Natural killer cell treated with Interleukin-12 subunit alpha and Interleukin-12 subunit beta and Interleukin-15 and Interleukin-18, amount 100 ng/mL, for 72 hours (primary cell): Measurements from ENCODE around the gene PCYOX1L. TPM values are rescaled to one million over a fixed set of nuclear protein-coding genes. Genes with fewer than 3 reads are reported as not detected.
A peak's percentile ranks its signal among the peaks of the same experiment; 100 is the strongest.

Experiments used
- ATAC-seq, 2 donors: fragments of 150-1000 bp; cut with Tn5 transposase in 1 of 2; sonication (Bioruptor Pico), chemical (Tn5 transposase) in 1 of 2; 2 replicates each; pipeline ENCODE4 v1.10.0; 2021
- DNase-seq: peaks from one replicate; pipeline ENCODE4 v3.0.0; 2022; ENCODE audit warnings: low spot score
- H3K27ac Mint-ChIP-seq, 2 donors: 1 replicate in 1 of 2; 2 replicates in 1 of 2; pipeline ENCODE4 v1.8.0; 2022; ENCODE audit warnings: mixed read lengths in 2 of 2, mild to moderate bottlenecking in 1 of 2, moderate library complexity in 1 of 2
- H3K27me3 Mint-ChIP-seq, 2 donors: 1 replicate in 1 of 2; 2 replicates in 1 of 2; pipeline ENCODE4 v1.8.0; 2022; ENCODE audit warnings: mixed read lengths in 2 of 2
- H3K36me3 Mint-ChIP-seq: one replicate; pipeline ENCODE4 v1.8.0; 2022; ENCODE audit warnings: mixed read lengths
- H3K4me1 Mint-ChIP-seq, 2 donors: 1 replicate in 1 of 2; 2 replicates in 1 of 2; pipeline ENCODE4 v1.8.0; 2022; ENCODE audit warnings: low read depth in 2 of 2, mixed read lengths in 2 of 2, mild to moderate bottlenecking in 1 of 2
- H3K4me3 Mint-ChIP-seq: one replicate; pipeline ENCODE4 v1.8.0; 2022; ENCODE audit warnings: mixed read lengths
- H3K9me3 Mint-ChIP-seq: 2 replicates; pipeline ENCODE4 v1.8.0; 2022; ENCODE audit warnings: mixed read lengths
- total RNA-seq, 2 donors: library from RNA; stranded (reverse); gene quantifications; one replicate each; pipeline ENCODE4 v1.2.3, GENCODE V29; 2022

PCYOX1L gene
- total RNA-seq, 2 donors from 2014 or later = 13.1 to 31.6 TPM

- Mint-ChIP-seq H3K9me3 (no peaks in the 10 kb centered on the region), H3K27me3 (no peaks in the 10 kb centered on the region), H3K27ac (no peak overlapping the region), H3K4me3 (no peak overlapping the region), H3K4me1 (no peaks in the 10 kb centered on the region), H3K36me3 (no peaks in the 10 kb centered on the region)
- no peak for DNase-seq
- ATAC-seq = no peak
These were observed 34.1 kb upstream of the PCYOX1L start for GRCh38 chr5:149323621-149324205.

DNA sequence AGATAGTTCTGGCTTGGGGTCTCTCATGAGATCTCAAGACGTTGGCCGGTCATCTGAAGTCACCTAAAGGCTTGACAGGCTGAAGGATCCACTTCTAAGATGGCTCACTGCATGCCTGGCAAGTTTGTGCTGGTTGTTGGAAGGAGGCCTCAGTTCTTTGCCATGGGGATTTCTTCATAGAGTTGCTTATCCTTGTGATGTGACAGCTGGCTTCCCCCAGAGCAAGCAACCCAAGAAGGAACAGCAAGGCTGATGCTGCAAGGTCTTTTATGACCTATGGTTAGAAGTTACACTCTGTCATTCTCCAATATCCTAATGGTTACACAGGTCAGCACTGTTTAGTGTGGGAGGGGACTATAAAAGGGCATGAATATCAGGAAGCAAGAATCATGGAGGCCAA lies 33.2 kb upstream of the PCYOX1L start:
- ATAC-seq (no peak), DNase-seq (no peak)
- H3K9me3 Mint-ChIP-seq = no peaks in the 10 kb centered on the region
- H3K27me3 Mint-ChIP-seq = no peaks in the 10 kb centered on the region
- H3K4me3 Mint-ChIP-seq = no peak overlapping the region
- no peak overlapping the region for H3K27ac Mint-ChIP-seq
- H3K4me1 Mint-ChIP-seq = no peaks in the 10 kb centered on the region
- H3K36me3 Mint-ChIP-seq = no peaks in the 10 kb centered on the region

DNA sequence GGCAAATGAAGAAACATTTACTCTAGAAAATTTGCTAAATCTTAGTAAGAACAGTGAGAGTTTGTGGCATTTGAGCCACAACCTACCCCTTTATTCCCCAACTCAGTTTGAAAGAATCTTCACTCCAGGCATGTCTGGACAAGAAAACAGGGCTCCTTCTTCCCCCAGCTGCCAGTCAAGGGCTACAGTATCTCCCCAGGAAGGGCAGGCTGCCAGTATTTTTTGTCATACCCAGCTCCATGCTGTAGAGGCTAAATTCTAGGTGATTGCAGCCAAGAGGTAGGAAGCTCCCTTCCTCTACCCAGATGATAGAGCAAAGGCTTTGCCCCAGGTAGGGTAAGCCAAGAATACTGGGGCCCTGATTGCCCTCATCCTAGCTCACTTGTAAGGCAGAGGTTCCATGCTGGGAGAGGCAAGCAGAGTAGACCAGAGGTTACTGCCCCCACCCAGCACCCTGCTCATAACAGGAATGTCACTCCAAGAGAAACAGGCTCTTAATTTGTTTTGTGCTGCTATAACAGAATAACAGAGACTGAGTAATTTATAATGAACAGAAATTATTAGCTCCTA lies 32.6 kb upstream of the PCYOX1L start:
- Mint-ChIP-seq H3K4me3 (no peak overlapping the region), H3K27me3 (no peaks in the 10 kb centered on the region)
- ATAC-seq = no peak

GRCh38 chr5:149325894-149326293 lies 32.0 kb upstream of the PCYOX1L start:
- Mint-ChIP-seq H3K36me3 (no peaks in the 10 kb centered on the region), H3K4me3 (no peak overlapping the region), H3K27ac (no peak overlapping the region), H3K4me1 (no peaks in the 10 kb centered on the region), H3K9me3 (no peaks in the 10 kb centered on the region), H3K27me3 (no peaks in the 10 kb centered on the region)
- DNase-seq (no peak), ATAC-seq (no peak)

More for the DNA sequence above, 32.6 kb upstream of the PCYOX1L start:
- Mint-ChIP-seq H3K27ac (no peak overlapping the region), H3K4me1 (no peaks in the 10 kb centered on the region), H3K9me3 (no peaks in the 10 kb centered on the region), H3K36me3 (no peaks in the 10 kb centered on the region)
- no peak for DNase-seq

GRCh38 chr5:149326611-149327010 lies 31.2 kb upstream of the PCYOX1L start:
- H3K27ac Mint-ChIP-seq = no peak overlapping the region
- no peaks in the 10 kb centered on the region for H3K4me1 Mint-ChIP-seq
- ATAC-seq = no peak
- H3K36me3 Mint-ChIP-seq = no peaks in the 10 kb centered on the region
- H3K9me3 Mint-ChIP-seq = no peaks in the 10 kb centered on the region
- no peak overlapping the region for H3K4me3 Mint-ChIP-seq
- DNase-seq = no peak
- H3K27me3 Mint-ChIP-seq = no peaks in the 10 kb centered on the region

DNA sequence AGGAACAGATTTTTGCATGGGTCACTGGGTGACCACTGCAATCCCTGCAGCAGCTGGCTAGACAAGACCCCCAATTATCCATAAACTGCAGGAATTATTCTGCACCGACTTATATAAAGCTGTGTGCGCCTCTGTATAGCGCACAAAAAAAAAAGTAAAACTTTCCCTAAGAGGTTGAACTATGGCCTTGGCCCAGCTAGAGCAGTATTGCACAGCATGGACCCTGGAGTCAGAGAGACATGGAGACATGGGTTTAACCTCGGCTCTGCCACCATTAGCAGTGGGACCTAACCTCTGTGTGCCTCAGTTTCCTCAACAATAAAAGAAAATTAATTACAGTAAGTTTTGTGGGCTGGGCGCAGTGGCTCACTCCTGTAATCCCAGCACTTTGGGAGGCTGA lies 29.7 kb upstream of the PCYOX1L start:
- Mint-ChIP-seq H3K4me1 (no peaks in the 10 kb centered on the region), H3K36me3 (no peaks in the 10 kb centered on the region), H3K27me3 (no peaks in the 10 kb centered on the region), H3K27ac (no peak overlapping the region), H3K9me3 (no peaks in the 10 kb centered on the region), H3K4me3 (no peak overlapping the region)
- DNase-seq = no peak
- ATAC-seq = no peak

DNA sequence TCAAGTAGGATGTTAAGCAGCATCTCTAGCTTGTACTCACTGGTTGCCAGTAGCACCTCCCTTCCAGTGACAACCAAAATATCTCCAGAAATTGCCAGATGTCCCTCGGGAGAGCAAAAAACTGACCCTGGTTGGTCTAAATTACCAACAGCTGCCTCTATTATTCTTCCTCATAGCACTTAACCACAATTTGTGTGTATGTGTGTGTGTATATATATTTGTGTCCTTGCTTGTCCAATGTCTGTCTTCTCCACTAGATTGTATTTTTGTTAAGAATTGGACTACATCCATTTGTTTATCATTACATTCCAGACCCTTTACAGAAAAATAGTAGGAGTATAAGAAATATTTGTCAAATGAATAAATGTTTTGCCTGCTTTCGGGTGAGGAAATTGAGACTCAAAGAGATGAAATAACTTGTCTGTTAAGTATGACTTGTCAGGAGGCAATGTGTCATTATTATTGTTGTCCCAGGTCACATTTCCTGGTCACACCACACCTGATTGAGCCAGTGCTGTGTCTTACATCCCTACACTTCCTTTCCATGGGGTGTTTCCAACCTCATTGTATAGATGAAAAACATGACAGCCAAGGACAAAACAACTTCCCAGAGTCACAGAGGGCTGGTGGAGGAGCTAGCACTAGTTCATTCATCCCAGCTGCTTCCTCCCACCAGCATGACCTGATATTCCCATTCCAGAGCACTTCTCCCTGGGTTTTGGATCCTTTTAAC lies 24.0 kb upstream of the PCYOX1L start:
- no peak for ATAC-seq
- Mint-ChIP-seq H3K4me3 (no peak overlapping the region), H3K9me3 (no peaks in the 10 kb centered on the region), H3K27me3 (peaks cover 2 to 6% of the 10 kb centered on the region in 2 donors), H3K27ac (no peak overlapping the region), H3K36me3 (no peaks in the 10 kb centered on the region), H3K4me1 (no peaks in the 10 kb centered on the region)
- DNase-seq = no peak

GRCh38 chr5:149337736-149338135 lies 20.1 kb upstream of the PCYOX1L start:
- Mint-ChIP-seq H3K27me3 (peaks cover 2 to 7% of the 10 kb centered on the region in 2 donors), H3K4me1 (no peaks in the 10 kb centered on the region), H3K27ac (no peak overlapping the region), H3K36me3 (no peaks in the 10 kb centered on the region), H3K9me3 (no peaks in the 10 kb centered on the region), H3K4me3 (no peak overlapping the region)
- DNase-seq = no peak
- ATAC-seq = no peak

- DNase-seq = no peak
- no peak for ATAC-seq
- peaks cover 2 to 7% of the 10 kb centered on the region in 2 donors for H3K27me3 Mint-ChIP-seq
- no peak overlapping the region for H3K27ac Mint-ChIP-seq
- H3K4me1 Mint-ChIP-seq = no peaks in the 10 kb centered on the region
- no peak overlapping the region for H3K4me3 Mint-ChIP-seq
- H3K9me3 Mint-ChIP-seq = no peaks in the 10 kb centered on the region
- no peaks in the 10 kb centered on the region for H3K36me3 Mint-ChIP-seq
These were observed 19.5 kb upstream of the PCYOX1L start for GRCh38 chr5:149338364-149338763.

- Mint-ChIP-seq H3K4me1 (peaks cover 15 to 19% of the 10 kb centered on the region in 2 donors), H3K27me3 (peaks cover 2 to 7% of the 10 kb centered on the region in 2 donors), H3K27ac (no peak overlapping the region), H3K36me3 (peaks cover under 1% of the 10 kb centered on the region), H3K9me3 (no peaks in the 10 kb centered on the region), H3K4me3 (no peak overlapping the region)
- ATAC-seq (no peak), DNase-seq (no peak)
These were observed 16.9 kb upstream of the PCYOX1L start for GRCh38 chr5:149340920-149341319.

DNA sequence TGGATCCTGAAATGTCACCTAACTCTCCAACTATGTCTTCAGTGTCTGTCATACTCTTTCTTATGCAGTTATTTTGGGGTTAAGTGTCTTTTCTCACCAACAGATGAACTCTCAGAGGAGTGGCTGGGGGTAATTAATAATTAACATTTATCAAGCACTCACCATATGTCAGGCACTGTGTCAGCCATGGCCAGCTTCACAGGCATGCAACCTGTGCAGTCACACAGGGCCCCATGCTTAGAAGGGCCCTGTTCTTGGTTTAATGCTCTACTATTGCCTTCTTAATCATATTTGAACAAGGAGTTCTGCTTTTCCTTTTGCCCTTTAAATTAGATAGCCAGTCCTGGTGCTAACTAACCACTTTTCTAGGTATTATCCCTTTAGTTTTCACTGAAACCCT lies 16.0 kb upstream of the PCYOX1L start:
- no peak for DNase-seq
- Mint-ChIP-seq H3K9me3 (no peaks in the 10 kb centered on the region), H3K36me3 (peaks cover 4% of the 10 kb centered on the region), H3K27me3 (peaks cover 2 to 7% of the 10 kb centered on the region in 2 donors), H3K27ac (no peak overlapping the region), H3K4me1 (peaks cover 20 to 24% of the 10 kb centered on the region in 2 donors), H3K4me3 (no peak overlapping the region)
- no peak for ATAC-seq

DNA sequence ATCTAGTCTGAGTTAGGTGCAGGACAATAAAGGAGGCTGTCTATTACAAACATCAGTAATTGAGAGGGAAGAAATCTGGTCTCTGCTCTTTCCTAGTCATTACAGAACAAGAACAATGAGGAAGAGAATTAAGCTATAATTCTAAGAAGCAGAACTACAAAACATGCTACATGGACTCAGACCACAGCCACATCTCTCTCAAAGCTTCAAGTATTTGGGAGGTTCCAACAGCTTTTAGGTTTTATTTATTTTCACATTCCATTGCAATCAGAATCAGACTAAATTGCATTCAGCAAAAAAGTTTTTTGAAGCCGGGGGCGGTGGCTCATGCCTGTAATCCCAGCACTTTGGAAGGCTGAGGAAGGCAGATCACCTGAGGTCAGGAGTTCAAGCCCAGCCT lies 13.7 kb upstream of the PCYOX1L start:
- no peak for ATAC-seq
- Mint-ChIP-seq H3K4me1 (peaks cover 34 to 44% of the 10 kb centered on the region in 2 donors), H3K9me3 (no peaks in the 10 kb centered on the region), H3K27me3 (no peaks in the 10 kb centered on the region), H3K36me3 (peaks cover 24% of the 10 kb centered on the region), H3K27ac (peak overlapping the region; percentile 91 to 98), H3K4me3 (peak overlapping the region; percentile 97)
- no peak for DNase-seq

DNA sequence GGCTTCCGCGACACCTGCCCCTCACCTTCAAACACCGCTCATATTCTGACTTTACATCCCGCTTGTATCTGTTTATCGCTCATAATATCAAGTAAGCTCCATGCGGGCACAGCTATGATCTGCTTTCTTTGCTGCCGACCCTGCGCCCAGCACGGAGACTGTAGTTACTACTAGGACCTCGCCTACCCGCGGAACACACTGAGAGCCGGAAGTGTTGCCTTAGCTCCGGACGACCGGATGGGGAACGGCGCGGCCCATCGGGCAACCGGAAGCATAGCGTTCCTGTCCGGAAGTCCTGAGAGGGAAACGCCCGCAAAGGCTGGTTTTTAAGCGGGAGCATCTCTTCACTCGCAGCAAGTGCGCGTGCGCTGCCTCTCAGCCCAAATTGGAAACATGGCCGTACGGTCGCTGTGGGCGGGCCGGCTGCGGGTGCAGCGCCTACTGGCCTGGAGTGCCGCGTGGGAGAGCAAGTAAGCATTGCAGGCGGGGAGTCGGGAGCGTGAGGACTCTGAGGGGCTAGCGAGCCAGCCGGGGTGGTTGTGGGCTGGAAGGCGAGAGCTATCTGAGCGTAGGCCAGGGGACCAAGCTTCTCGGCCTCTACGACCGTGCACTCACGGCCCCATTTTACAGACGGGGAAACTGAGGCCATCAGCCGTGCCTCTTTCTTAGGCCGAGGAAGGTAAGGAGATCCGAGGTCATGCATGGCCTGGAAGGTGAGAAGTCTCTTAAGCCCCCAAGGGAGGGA lies 12.5 kb upstream of the PCYOX1L start, which contains the start of gene GRPEL2:
Gene GRPEL2 (plus strand): TSS at position 353 of the 745 bp plus-strand sequence. CDS start 41 bp downstream, at position 394.
- H3K36me3 Mint-ChIP-seq = peaks cover 34% of the 10 kb centered on the region
- no peaks in the 10 kb centered on the region for H3K27me3 Mint-ChIP-seq

GRCh38 chr5:149345892-149346222 lies 12.0 kb upstream of the PCYOX1L start:
- H3K36me3 Mint-ChIP-seq = peaks cover 40% of the 10 kb centered on the region
- ATAC-seq = peak in 1 of 2 donors; percentile 14

More for the DNA sequence above, 12.5 kb upstream of the PCYOX1L start, which contains the start of gene GRPEL2:
- peak within 1 kb of the TSS; percentile 91 to 98 for H3K27ac Mint-ChIP-seq
- peak; percentile 97 to 98 for ATAC-seq
- DNase-seq = peak; percentile 97
- H3K9me3 Mint-ChIP-seq = no peaks in the 10 kb centered on the region
- H3K4me3 Mint-ChIP-seq = peak within 1 kb of the TSS; percentile 97
- peaks cover 34 to 44% of the 10 kb centered on the region in 2 donors for H3K4me1 Mint-ChIP-seq

More at GRCh38 chr5:149345892-149346222, 12.0 kb upstream of the PCYOX1L start:
- DNase-seq = no peak
- peak overlapping the region; percentile 91 to 98 for H3K27ac Mint-ChIP-seq
- no peaks in the 10 kb centered on the region for H3K9me3 Mint-ChIP-seq
- H3K4me3 Mint-ChIP-seq = peak overlapping the region; percentile 97
- peaks cover 34 to 44% of the 10 kb centered on the region in 2 donors for H3K4me1 Mint-ChIP-seq
- no peaks in the 10 kb centered on the region for H3K27me3 Mint-ChIP-seq
